Stimulated activated CD8-positive, alpha-beta memory T cell treated with anti-CD3 and anti-CD28 coated beads, Interleukin-12 subunit alpha, Interleukin-12 subunit beta, amount 100 ng/mL, for 4 hours (primary cell): ENCODE measurements around the gene CCT3.
"Not testable (repeated sequence)": the region's sequence is repeated elsewhere in the genome, so short reads cannot be mapped to it uniquely, and the experiment has no call there.

Experiments used
- DNase-seq: peaks from one replicate; pipeline ENCODE4 v3.0.0-alpha.2; 2020; ENCODE audit warnings: low read depth

Gene CCT3

GRCh38 chr1:156336242-156336641 lies 1.9 kb downstream of the CCT3 start:
- DNase-seq = no peak

- DNase-seq = not testable (repeated sequence)
These were observed 14.9 kb downstream of the CCT3 start for GRCh38 chr1:156323179-156323578.

- no peak for DNase-seq
These were observed 17.5 kb downstream of the CCT3 start for GRCh38 chr1:156320560-156320959.

- no peak for DNase-seq
These were observed 18.4 kb downstream of the CCT3 start for GRCh38 chr1:156319664-156320063.

- no peak for DNase-seq
These were observed 21.2 kb downstream of the CCT3 start for GRCh38 chr1:156316909-156317308.

GRCh38 chr1:156310962-156311361 lies 27.1 kb downstream of the CCT3 start:
- DNase-seq = no peak

- DNase-seq = no peak
These were observed 30.0 kb downstream of the CCT3 start for GRCh38 chr1:156308078-156308477.

GRCh38 chr1:156305215-156305614 lies 32.9 kb downstream of the CCT3 start:
- DNase-seq = no peak

- DNase-seq = no peak
These were observed 34.9 kb downstream of the CCT3 start for GRCh38 chr1:156303241-156303640.

- DNase-seq = no peak
These were observed 39.2 kb downstream of the CCT3 start, which contains the start of gene VHLL for GRCh38 chr1:156298852-156299357. TSS of gene VHLL (minus strand) at chr1:156299307. CDS start at chr1:156299189, 118 bp downstream.

- DNase-seq = peak; percentile 21
These were observed 42.6 kb downstream of the CCT3 start, which contains the start of gene GLMP for GRCh38 chr1:156295391-156295947. TSS of gene GLMP (minus strand) at chr1:156295679. CDS start at chr1:156295645, 34 bp downstream.

- DNase-seq = no peak
These were observed 44.2 kb downstream of the CCT3 start for GRCh38 chr1:156293895-156294294.

- no peak for DNase-seq
These were observed 45.0 kb downstream of the CCT3 start for GRCh38 chr1:156293098-156293434.

GRCh38 chr1:156291226-156292061 lies 46.6 kb downstream of the CCT3 start:
- DNase-seq = peak; percentile 8

- DNase-seq = no peak
These were observed 48.2 kb downstream of the CCT3 start for GRCh38 chr1:156289857-156290256.

- no peak for DNase-seq
These were observed 52.0 kb downstream of the CCT3 start for GRCh38 chr1:156286061-156286460.

GRCh38 chr1:156285437-156285836 lies 52.7 kb downstream of the CCT3 start:
- no peak for DNase-seq

GRCh38 chr1:156284757-156285156 lies 53.3 kb downstream of the CCT3 start:
- no peak for DNase-seq

GRCh38 chr1:156284112-156284511 lies 54.0 kb downstream of the CCT3 start, which contains the start of gene TMEM79:
TSS of gene TMEM79 (plus strand) at chr1:156284325. CDS start at chr1:156285227, 902 bp downstream.
- no peak for DNase-seq

- DNase-seq = no peak
These were observed 54.6 kb downstream of the CCT3 start for GRCh38 chr1:156283521-156283920.

GRCh38 chr1:156282479-156283222 lies 55.4 kb downstream of the CCT3 start, which contains the start of gene SMG5:
TSS of gene SMG5 (minus strand) at chr1:156282825. CDS start at chr1:156282680, 145 bp downstream.
- peak; percentile 90 for DNase-seq
